Measurements from ENCODE around the gene DNAH3. TPM values are rescaled to one million over a fixed set of nuclear protein-coding genes. Genes with fewer than 3 reads are reported as not detected.
"Not testable (repeated sequence)": the region's sequence is repeated elsewhere in the genome, so short reads cannot be mapped to it uniquely, and the experiment has no call there.

Gene DNAH3
- total RNA-seq, 1 donor from 2014 or later = 1.0 TPM

GRCh38 chr16:21152160-21153030 lies 1.7 kb upstream of the DNAH3 start:
- DNase-seq (ENCODE audit: missing footprints); ATAC-seq: not testable (repeated sequence)
- intact Hi-C loops (cut with DNase I) = loop anchor here (10.0 kb wide), 1 partner anchor 402 kb away; no protein-coding TSS in a partner anchor

- no peak for ATAC-seq
- intact Hi-C loops (cut with DNase I) = no loop called here
- no peak for DNase-seq (ENCODE audit: missing footprints)
Measured at GRCh38 chr16:21145738-21146137, 4.9 kb downstream of the DNAH3 start.

- no peak for DNase-seq (ENCODE audit: missing footprints)
- ATAC-seq = no peak
- intact Hi-C loops (cut with DNase I) = no loop called here
Measured at GRCh38 chr16:21134053-21134452, 16.6 kb downstream of the DNAH3 start.

GRCh38 chr16:21130811-21131210 lies 19.8 kb downstream of the DNAH3 start:
- intact Hi-C loops (cut with DNase I) = no loop called here
- no peak for ATAC-seq
- no peak for DNase-seq (ENCODE audit: missing footprints)

- no peak for ATAC-seq
- no peak for DNase-seq (ENCODE audit: missing footprints)
- intact Hi-C loops (cut with DNase I) = no loop called here
Measured at GRCh38 chr16:21128991-21129390, 21.7 kb downstream of the DNAH3 start.

- DNase-seq (ENCODE audit: missing footprints) (no peak), ATAC-seq (no peak)
- intact Hi-C loops (cut with DNase I) = no loop called here
Measured at GRCh38 chr16:21126518-21126917, 24.1 kb downstream of the DNAH3 start.

GRCh38 chr16:21125191-21125590 lies 25.5 kb downstream of the DNAH3 start:
- no peak for ATAC-seq
- intact Hi-C loops (cut with DNase I) = no loop called here
- no peak for DNase-seq (ENCODE audit: missing footprints)

- intact Hi-C loops (cut with DNase I) = no loop called here
- DNase-seq (ENCODE audit: missing footprints) (no peak), ATAC-seq (no peak)
Measured at GRCh38 chr16:21120976-21121520, 29.6 kb downstream of the DNAH3 start.

GRCh38 chr16:21117567-21117966 lies 33.1 kb downstream of the DNAH3 start:
- no peak for DNase-seq (ENCODE audit: missing footprints)
- ATAC-seq = no peak
- intact Hi-C loops (cut with DNase I) = no loop called here

GRCh38 chr16:21116148-21116693 lies 34.4 kb downstream of the DNAH3 start:
- DNase-seq (ENCODE audit: missing footprints) (no peak), ATAC-seq (no peak)
- intact Hi-C loops (cut with DNase I) = no loop called here

- ATAC-seq; DNase-seq (ENCODE audit: missing footprints); intact Hi-C loops (cut with DNase I): not testable (repeated sequence)
Measured at GRCh38 chr16:21115551-21115950, 35.1 kb downstream of the DNAH3 start.

GRCh38 chr16:21103941-21104860 lies 46.4 kb downstream of the DNAH3 start:
- intact Hi-C loops (cut with DNase I) = no loop called here
- DNase-seq (ENCODE audit: missing footprints) = no peak

GRCh38 chr16:21101631-21102420 lies 48.8 kb downstream of the DNAH3 start:
- intact Hi-C loops (cut with DNase I) = no loop called here
- DNase-seq (ENCODE audit: missing footprints) = no peak

More at GRCh38 chr16:21103941-21104860, 46.4 kb downstream of the DNAH3 start:
- no peak for ATAC-seq

GRCh38 chr16:21100447-21100846 lies 50.2 kb downstream of the DNAH3 start:
- intact Hi-C loops (cut with DNase I) = no loop called here
- ATAC-seq (no peak), DNase-seq (ENCODE audit: missing footprints) (no peak)

More at GRCh38 chr16:21101631-21102420, 48.8 kb downstream of the DNAH3 start:
- peak; percentile 54 for ATAC-seq

GRCh38 chr16:21097151-21097550 lies 53.5 kb downstream of the DNAH3 start:
- no peak for DNase-seq (ENCODE audit: missing footprints)
- no peak for ATAC-seq
- intact Hi-C loops (cut with DNase I) = no loop called here

- intact Hi-C loops (cut with DNase I); DNase-seq (ENCODE audit: missing footprints); ATAC-seq: not testable (repeated sequence)
Measured at GRCh38 chr16:21094719-21095118, 55.9 kb downstream of the DNAH3 start.

- no peak for DNase-seq (ENCODE audit: missing footprints)
- intact Hi-C loops (cut with DNase I) = no loop called here
- ATAC-seq = no peak
Measured at GRCh38 chr16:21092951-21093350, 57.7 kb downstream of the DNAH3 start.
